GM18867 (cell line): Measurements from ENCODE around the gene ZBED4.

Experiments
- ATAC-seq: cut with Tn5 transposase; IDR thresholded peaks from one replicate; pipeline ENCODE4 v1.9.1; 2021; ENCODE audit warnings: mild to moderate bottlenecking, moderate library complexity; ENCODE audit not compliant: unreplicated experiment

The ZBED4 gene

DNA sequence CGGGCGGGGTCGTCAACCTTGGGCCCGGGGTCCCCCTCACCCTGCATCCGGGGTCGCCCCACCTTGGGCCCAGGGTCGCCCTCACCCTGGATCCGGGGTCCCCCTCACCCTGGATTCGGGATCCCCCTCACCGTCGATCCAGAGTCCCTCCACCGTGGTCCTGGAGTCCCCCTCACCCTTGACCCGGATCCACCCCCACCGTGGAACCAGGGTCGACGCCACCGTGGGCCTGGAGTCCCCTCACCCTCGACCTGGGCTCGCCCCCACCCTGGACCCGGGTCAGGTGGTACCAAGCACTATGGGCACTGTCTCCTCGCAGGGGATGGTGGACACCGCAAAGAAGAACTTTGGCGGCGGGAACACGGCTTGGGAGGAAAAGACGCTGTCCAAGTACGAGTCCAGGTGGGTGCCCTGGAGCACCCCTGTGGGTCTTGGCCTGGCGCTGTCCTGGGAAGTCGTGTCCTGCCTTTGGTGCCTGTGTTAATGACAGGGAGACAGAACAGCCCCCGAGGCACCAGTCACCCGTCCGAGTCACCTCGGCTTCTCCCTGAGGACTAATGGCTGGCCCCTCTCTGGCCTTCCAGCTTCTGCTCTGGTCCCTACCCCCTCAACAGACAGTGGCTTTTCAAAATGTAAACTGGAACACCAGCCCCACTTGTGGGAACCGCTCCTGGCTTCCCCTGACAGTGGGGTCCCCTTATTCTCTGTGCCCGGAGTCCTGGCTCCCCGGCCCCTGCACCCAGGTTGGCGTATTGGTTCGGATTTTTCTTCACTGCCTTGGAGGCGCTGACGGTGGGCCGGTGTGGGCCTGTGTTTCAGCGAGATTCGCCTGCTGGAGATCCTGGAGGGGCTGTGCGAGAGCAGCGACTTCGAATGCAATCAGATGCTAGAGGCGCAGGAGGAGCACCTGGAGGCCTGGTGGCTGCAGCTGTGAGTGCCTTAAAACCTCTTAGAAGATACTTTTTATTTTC lies 65.6 kb downstream of the ZBED4 start:
- no peak for ATAC-seq

DNA sequence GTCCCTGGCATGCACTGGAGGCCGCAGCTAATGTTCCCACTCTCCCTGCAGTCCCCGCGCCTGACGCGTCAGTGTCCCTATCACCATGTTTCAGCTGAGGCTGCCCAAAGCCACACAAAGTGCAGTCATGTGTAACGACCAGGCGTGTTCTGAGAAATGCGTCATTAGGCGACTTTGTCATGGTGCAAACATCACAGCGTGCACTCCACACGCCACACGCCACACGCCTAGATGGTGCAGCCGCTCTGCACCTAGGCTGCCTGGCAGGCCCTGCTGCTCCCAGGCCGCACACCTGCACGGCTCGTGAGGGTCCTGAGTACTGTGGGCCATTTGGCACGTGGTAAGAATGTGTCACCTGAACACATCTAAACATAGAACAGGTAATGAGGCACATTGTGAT lies 67.2 kb downstream of the ZBED4 start:
- ATAC-seq: no peak

DNA sequence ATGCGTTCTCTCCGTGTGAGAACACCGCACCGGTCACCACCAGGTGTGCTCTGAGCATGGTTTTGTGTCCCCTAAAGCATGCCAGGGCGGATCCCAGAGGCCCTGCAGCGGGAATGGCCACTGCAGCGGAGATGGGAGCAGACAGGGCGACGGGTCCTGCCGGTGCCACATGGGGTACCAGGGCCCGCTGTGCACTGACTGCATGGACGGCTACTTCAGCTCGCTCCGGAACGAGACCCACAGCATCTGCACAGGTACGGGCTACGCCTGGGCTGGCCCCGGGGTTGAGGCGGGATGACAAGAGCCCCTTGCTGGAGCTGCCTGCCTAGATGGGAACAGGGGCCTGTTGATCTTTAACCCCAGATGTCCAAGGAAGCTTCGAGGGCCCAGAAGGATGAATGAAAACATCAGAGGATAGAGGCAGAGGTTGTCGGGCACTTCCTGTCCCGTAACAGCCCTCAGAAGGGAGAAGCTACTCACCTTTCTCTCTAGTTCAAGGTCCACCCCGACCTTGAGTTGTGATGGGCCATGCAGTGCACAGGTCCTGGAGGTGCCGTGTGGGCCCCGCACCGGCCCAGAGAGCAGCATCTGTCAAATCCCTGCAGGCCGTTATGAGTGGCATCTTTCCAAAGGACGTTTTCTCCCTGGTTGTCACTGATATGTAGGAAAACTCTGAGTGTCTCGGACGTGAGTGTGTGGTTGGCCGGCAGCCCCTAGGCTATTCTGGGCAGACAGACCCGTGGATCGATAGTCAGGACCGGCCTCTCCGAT lies 68.0 kb downstream of the ZBED4 start:
- ATAC-seq: no peak

DNA sequence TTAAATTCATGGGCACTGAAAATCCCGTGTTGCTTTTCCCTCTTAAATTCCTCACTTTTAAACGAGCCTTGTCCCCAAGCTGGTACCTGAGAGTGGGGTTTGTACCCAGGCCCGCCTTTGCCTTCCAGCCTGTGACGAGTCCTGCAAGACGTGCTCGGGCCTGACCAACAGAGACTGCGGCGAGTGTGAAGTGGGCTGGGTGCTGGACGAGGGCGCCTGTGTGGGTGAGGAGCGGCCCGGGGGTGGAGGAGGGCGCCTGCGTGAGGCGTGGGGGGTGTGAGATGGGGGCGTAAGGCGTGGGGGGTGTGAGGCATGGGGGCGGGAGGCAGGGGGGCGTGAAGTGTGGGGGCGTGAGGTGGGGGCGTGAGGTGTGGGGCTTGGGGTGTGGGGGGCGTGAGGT lies 68.8 kb downstream of the ZBED4 start:
- no peak for ATAC-seq

DNA sequence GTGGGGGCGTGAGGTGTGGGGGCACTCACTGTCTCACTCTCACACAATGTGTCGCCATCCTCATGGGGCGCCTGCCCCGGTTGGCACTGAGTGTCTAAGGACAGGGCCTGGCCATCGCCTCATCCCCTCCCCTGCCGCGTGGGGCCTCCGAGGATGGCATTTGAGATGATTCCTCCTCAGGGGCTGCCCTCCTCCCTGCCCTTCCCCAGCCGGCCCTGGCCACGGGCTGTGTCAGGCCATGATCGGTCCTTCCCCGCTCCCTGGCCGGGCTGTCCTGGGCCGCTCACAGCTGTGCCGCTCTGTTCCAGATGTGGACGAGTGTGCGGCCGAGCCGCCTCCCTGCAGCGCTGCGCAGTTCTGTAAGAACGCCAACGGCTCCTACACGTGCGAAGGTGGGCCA lies 69.3 kb downstream of the ZBED4 start:
- no peak for ATAC-seq

DNA sequence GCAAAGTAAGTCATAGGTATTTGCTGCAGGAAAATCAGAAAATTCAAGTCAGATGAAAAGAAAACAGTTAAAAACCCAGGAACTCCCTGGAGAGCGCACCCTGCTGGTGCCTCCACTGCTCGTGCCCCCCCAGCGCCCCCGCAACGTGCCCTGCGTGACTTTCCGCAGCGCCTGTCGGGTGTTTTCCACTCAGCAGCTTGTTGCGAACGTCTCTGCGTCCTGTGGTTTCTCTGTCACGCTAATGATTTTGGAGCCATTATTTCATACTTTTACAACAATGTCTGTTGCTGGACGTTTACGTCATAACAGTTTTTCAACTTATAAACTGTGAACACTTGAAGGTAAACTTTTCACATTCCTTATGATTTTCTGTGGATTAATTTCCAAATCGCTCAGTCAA lies 69.8 kb downstream of the ZBED4 start:
- ATAC-seq: no peak

DNA sequence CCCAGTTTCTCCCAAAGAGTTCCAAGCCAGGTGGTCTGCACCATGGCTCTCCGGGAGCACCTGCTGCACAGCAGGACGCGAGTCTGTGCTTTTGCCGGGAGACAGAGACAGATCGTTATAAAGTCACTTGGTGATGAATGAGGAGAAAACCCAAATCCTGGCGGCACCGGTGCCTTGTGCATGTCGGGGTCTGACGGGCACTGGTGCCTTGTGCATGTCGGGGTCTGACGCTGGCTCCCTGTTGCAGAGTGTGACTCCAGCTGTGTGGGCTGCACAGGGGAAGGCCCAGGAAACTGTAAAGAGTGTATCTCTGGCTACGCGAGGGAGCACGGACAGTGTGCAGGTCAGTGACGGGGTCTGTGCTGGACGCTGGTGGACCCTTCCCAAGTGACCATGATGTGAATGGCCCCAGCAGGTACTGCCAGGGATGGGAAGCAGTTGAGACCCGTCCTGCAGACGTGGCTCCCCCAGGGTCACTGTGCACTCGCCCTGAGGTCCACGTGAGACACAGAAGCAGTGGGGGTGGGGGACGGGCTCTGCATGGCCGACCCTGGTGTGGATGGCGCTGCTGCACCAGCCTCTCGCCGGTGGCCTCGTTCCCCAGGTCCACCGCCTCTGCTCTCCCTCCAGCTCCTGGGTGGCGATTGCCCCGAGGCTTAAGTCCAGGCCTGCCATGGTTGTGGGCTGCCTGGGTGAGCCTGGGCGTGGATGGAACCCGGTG lies 70.6 kb downstream of the ZBED4 start:
- ATAC-seq: no peak

DNA sequence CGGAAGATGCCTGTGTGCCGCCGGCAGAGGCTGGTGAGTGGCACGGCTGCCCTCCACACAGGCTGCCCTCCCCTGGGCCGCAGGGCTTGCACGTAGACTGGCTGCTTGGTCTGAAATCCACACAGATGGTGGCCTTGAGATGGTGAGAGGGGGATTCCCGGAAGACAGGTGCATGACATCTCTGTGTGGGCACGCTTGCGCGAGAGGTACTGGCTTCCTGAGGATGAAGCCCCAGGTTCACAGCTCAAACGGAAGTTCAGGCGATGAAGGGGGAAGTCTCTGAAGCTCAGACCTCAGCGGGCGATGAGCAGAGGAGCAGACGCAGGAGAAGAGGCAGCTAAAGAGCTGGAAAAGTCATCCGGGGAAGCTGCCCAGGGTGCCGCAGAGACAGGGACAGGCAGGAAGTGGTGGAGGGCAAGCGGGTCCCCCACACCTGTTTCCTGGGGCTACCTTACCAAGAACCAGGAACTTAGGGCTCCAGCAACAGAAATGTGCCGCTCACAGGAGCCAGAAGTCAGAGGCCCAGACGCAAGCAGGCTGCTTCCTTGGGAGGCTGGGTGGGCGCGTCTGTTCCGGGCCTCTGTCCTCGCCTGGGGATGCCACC lies 72.0 kb downstream of the ZBED4 start:
- ATAC-seq: no peak

DNA sequence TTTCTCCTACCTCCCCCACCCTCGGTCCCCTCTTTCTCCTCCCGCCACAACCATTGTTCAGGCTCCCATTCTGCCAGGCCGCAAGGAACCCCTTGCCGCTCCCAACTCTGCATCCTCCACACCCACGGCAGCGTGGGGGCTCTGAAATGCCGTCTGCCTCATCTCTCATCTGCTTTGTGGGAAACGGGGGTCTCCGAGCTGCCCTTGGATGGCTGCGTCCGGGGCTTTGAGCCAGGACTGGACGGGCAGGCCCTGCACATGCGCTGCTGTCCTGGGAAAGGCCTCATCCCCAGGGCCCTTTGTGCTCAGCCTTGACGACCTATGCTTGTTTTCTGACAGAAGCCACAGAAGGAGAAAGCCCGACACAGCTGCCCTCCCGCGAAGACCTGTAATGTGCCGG lies 73.3 kb downstream of the ZBED4 start:
- no peak for ATAC-seq

DNA sequence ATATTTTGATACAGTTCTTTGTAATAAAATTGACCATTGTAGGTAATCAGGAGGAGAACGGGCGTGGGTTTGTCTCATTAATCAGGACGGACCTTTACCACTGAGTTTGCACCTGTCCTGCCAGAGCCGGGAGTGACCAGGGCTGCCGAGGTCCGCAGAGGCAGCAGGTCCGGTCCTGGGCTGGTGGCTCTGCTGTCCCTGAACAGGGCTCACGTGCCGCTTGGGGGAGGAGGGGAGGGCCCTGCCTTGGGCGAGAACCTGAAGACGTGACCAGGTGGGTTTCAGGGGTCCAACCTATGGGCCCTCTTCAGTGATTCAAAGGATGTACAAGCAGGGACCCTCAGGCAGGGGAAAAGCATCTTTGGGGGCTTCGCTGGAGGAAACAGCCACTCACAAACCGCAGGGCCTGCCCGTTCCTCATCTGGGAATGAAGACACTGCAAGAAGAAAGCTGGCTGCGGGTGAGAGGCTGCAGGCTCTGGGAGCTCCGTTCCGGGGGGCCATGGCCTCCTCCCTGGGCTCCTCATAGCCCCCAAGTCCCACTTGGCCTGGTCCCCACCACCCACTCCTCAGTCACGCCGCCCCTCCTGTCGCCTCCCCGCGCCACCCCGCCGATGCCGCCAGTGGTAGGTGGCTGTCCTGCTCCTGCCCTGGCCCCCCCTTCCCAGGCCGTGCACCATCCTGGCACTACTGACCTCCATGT lies 74.0 kb downstream of the ZBED4 start:
- ATAC-seq: no peak

DNA sequence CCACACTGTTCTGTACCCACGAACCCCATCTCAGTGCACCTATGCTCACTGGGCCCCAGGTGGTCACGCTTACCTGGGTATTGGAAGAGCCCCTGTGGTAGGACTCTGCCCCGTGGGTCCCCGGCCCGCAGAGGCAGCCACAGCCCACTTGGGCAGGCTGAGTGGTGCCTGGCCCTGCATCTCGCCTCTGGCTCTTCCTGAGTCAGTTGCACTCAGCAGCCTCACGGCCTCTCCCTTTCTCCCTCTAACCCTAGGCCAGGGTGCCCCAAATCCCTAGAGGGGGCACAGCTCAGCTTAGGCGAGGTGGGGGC lies 74.5 kb downstream of the ZBED4 start:
- ATAC-seq: no peak

DNA sequence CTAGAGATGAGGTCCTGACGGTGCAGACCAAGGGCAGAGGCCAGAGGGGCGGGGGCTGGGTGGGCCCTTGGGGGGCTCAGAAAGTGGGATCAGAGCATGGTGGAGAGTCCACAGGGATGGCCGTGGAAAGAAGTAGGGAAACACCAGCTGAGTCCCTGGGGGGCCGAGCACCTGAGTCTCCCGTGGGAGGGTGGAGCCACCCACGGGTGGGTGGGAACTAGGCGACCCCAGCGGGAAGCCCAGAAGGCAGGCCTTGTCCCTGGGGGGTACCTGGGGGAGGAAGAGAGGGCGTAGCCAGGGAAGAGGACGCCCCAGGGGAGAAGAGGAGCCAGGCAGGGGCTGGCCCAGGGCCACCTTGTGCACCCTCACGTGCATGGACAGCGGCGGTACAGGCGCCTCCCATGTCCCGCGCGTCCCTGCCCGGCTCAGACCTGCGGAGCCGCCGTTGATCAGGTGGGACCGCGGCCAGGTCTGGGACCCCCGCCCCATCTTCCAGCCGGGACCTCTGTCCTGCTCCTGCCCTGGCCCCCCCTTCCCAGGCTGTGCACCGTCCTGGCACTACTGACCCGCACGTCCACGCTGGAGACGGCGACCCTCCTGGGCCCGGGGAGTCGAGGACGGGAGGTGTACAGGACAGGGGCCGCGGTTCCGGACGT lies 75.0 kb downstream of the ZBED4 start:
- ATAC-seq: no peak

DNA sequence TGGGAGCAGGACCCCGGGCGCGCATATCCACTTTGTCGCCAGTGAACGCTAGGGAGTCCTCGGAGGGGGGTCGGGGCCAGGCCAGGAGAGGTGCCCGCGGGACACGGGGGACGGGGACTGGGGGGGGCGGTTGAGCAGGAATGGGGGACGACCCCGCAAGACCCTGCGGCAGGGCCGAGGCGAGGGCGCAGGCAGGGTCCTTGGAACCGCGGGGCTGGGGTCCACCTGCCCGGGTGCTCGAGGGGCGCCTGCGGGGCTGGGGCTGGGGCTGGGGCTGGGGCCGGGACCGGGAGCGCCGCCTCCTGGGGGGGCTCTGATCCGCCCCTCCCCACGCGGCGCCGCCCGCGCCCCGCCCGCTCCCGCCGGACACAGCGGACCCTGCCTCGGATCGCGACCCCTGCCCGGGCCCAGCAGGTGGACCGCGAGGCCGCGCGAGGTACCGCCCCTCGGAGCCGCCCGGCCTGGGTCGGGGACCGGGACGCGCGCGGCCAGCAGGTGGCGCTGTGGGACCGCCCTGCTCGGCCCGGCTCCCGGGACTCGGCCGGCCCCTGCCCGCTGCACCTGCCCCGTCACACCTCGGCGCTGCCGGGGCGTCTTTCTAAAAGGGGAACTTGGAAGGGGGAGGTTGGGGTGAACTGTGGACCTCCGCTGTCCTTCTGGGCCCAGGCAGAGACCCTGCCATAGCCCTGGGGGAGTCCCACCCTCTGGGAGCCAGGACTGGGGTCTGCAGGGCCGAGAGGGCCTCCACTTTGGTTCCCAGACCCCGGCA lies 75.8 kb downstream of the ZBED4 start:
- ATAC-seq: no peak

DNA sequence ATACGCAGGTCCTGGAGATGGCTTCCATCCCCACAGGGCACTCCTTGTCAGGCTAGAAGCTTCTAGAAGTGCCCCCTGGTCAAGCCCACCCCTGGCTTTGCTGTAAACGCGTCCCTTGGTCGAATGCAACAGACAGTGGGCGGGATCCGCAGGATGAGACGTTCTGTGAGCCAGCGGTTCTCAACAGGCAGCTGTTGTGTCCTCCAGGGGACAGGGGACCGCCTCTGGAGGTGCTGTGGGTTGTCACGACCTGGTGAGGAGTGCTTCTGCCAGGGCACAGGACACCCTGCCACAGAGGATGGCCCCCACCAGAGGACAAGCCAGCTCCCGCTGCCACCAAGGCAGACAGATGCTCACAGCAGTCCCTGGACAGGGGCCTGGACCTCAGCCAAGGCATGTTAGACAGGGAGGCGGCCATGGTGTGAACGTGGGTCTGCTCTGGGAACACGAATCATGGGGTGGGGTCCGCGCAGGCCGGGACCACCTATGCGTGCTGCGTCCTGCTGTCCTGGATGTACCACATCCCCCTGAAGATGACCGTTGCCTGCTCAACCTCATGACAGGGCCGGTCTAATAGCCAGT lies 76.4 kb downstream of the ZBED4 start:
- ATAC-seq: no peak

DNA sequence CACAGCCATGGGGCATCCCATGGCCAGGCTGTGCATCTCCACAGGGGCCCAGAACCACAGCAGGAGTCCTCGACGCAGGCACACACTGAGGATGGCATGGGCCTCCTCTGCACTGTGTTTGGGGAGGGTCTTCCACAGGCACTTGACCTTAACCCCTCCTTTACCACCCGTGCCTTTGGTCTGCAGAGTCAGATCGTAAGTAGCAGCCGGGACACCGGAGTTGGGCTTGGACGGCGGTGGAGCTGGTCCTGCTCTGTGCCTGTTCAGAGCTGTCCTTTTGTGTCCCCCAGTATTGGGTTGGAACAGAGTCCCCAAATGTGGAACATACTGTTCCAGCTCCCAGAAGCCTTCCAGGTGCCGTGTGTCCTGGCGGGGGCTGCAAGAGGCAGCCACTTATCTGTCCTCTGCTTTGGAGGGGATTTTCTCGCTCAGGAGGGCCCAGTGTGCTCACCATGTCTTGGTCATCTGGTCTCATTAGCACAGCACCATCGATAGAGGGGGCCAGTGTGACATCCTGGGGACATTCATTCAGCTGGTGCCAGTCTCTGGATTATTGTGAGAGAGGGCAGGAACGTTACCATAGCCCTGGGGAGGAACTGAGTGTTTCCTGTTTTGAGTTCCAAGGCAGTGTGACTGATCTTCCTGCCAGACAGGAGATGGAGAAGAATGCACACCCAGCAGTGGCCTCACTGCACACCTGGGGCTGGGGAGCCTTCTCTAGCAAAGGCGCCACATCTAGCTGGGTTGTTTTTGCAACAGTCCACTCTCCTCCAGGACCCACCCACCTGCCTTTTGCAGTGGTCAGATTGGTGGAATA lies 77.2 kb downstream of the ZBED4 start:
- ATAC-seq: no peak

DNA sequence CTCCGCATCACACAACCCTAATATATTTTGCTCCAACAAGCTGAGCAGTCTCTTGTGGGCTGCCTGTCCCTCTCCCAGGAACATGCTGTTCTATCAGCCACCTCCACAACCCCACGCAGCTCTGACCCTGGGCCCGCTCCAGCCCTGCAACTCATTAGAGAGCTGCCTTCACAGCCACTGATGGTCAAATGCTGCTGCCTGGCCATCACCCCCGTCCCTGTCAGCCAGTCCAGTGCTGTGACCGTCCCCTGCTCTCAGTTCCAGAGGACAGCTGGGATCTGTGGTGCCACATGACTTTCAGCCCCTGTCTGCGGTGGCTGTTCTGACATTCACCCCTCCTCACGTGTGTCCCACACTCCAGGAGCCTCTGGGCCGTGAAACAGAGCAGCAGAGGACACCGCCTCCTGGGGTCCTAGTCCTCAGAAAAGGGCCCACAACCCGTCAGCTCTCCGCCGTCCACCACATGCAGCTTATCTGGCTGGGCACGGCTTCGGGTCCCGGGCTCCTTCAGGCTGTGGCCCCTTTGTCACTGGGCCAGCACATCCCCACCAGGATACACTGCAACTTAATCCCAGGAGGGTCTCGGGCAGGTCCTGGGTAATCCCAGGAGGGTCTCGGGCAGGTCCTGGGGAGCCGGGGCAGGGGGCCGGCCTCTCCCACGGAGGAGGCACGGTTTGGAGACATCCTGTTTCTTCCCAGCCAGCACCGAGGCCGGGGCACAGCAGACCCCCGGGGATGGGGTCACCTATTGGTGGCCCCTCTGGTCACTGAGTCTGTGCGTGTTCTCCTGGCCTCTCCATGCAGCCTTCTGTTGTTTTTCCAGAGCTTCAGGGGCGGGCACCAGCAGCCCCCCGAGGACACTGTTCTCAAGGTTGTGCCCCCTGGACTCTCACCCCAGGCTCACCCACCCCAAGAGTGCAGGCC lies 79.9 kb downstream of the ZBED4 start:
- no peak for ATAC-seq
